A673 (cell line): ENCODE measurements around the gene FBN1. TPM values are rescaled to one million over a fixed set of nuclear protein-coding genes. Genes with fewer than 3 reads are reported as not detected.

Source experiments
- BruUV-seq: library from RNA; stranded (reverse); fragments of 400-500 nt; replicated peaks from 2 replicates; lab custom pipeline; 2021; lab: Mats Ljungman, UMichigan
- CTCF ChIA-PET: fragments of 300-600 bp; sonication (Branson Sonifier 250); formaldehyde crosslinking; loops from one replicate; lab custom pipeline; 2022; ENCODE audit warnings: antibody characterized with exemption; lab: Charles Lee
- POLR2A ChIA-PET: fragments of 300-600 bp; sonication (Branson Sonifier 250); formaldehyde crosslinking; loops from one replicate; lab custom pipeline; 2022; ENCODE audit warnings: antibody characterized with exemption; ENCODE audit not compliant: low non-redundant PET; lab: Charles Lee
- DNase-seq: peaks from one replicate; pipeline ENCODE4 v3.0.0-alpha.2; 2015; ENCODE audit warnings: low spot score
- H3K27ac ChIP-seq: fragments of 200-600 bp; sonication (generic); 2 replicates; pipeline ENCODE4 v1.5.1; 2016; ENCODE audit warnings: mixed run types, low read depth, mild to moderate bottlenecking, mixed read lengths, antibody characterized with exemption, low read length; ENCODE audit not compliant: poor library complexity, severe bottlenecking
- H3K27me3 ChIP-seq: fragments of 200-600 bp; sonication (generic); replicated peaks from 2 replicates; pipeline ENCODE4 v1.6.1; 2017; ENCODE audit warnings: mixed run types, low read depth, mild to moderate bottlenecking, mixed read lengths, antibody characterized with exemption, low read length; ENCODE audit not compliant: insufficient read depth, poor library complexity
- H3K36me3 ChIP-seq: fragments of 200-600 bp; sonication (generic); 2 replicates; pipeline ENCODE4 v1.6.1; 2016; ENCODE audit warnings: mixed run types, mild to moderate bottlenecking, mixed read lengths, antibody characterized with exemption, low read length; ENCODE audit not compliant: insufficient read depth, poor library complexity, severe bottlenecking
- H3K4me1 ChIP-seq: fragments of 200-600 bp; sonication (generic); 2 replicates; pipeline ENCODE4 v1.6.1; 2017; ENCODE audit warnings: mixed run types, mild to moderate bottlenecking, mixed read lengths, antibody characterized with exemption, low read length; ENCODE audit not compliant: insufficient read depth, poor library complexity, severe bottlenecking
- H3K4me3 ChIP-seq: fragments of 200-600 bp; sonication (generic); 2 replicates; pipeline ENCODE4 v1.5.1; 2016; ENCODE audit warnings: low read depth, mixed run types, mild to moderate bottlenecking, mixed read lengths, low read length; ENCODE audit not compliant: poor library complexity, severe bottlenecking
- H3K9me3 ChIP-seq: fragments of 200-600 bp; sonication (generic); 2 replicates; pipeline ENCODE4 v1.6.1; 2016; ENCODE audit warnings: mixed run types, low read depth, mild to moderate bottlenecking, mixed read lengths, antibody characterized with exemption, low read length; ENCODE audit not compliant: poor library complexity, severe bottlenecking
- CTCF ChIP-seq: fragments of 300-800, 200-600 bp; sonication (generic); conservative IDR thresholded peaks from 2 replicates; pipeline ENCODE4 v1.5.1; 2017; ENCODE audit warnings: low read depth, mild to moderate bottlenecking, antibody characterized with exemption, low read length, moderate library complexity, mixed read lengths
- EZH2 ChIP-seq: fragments of 200-600 bp; sonication (generic); IDR thresholded peaks from 2 replicates; pipeline ENCODE4 v1.6.1; 2017; ENCODE audit warnings: borderline replicate concordance, low read depth, mild to moderate bottlenecking, mixed read lengths, antibody characterized with exemption, low read length; ENCODE audit not compliant: poor library complexity, severe bottlenecking
- intact Hi-C: fragments of 100-400 bp; cut with micrococcal nuclease; formaldehyde crosslinking; loops from one replicate; pipeline ENCODE4 v1.10.0; 2022; ENCODE audit not compliant: unreplicated experiment
- total RNA-seq: library from RNA; stranded (reverse); gene quantifications from 2 replicates; pipeline ENCODE4 v1.2.3, GENCODE V29; 2021

Gene FBN1
- total RNA-seq, 1 experiment from 2014 or later = 25.4 TPM

GRCh38 chr15:48422401-48422800, 223.1 kb downstream of the FBN1 start:
- H3K27me3 ChIP-seq = no peaks in the 10 kb centered on the region
- TF ChIP-seq CTCF (no peak), EZH2 (no peak)
- CTCF ChIA-PET = no interaction called here
- POLR2A ChIA-PET = no interaction called here
- no peaks in the 10 kb centered on the region for H3K36me3 ChIP-seq
- H3K9me3 ChIP-seq = no peaks in the 10 kb centered on the region
- H3K4me1 ChIP-seq = peaks cover 13% of the 10 kb centered on the region
- H3K27ac ChIP-seq = no peak overlapping the region
- H3K4me3 ChIP-seq = no peak overlapping the region
- DNase-seq = no peak
- no TSS peak for BruUV-seq
- intact Hi-C loops = no loop called here

- TF ChIP-seq CTCF (no peak), EZH2 (no peak)
- Histone ChIP-seq H3K4me1 (peaks cover 13% of the 10 kb centered on the region), H3K4me3 (no peak overlapping the region), H3K27me3 (no peaks in the 10 kb centered on the region), H3K9me3 (no peaks in the 10 kb centered on the region), H3K27ac (no peak overlapping the region), H3K36me3 (no peaks in the 10 kb centered on the region)
- intact Hi-C loops = no loop called here
- ChIA-PET POLR2A (no interaction called here), CTCF (no interaction called here)
- DNase-seq = no peak
- no TSS peak for BruUV-seq
These were observed 224.1 kb downstream of the FBN1 start for GRCh38 chr15:48421362-48421761.

GRCh38 chr15:48419896-48420295, 225.6 kb downstream of the FBN1 start:
- Histone ChIP-seq H3K27me3 (no peaks in the 10 kb centered on the region), H3K4me3 (no peak overlapping the region), H3K4me1 (peaks cover 9% of the 10 kb centered on the region), H3K27ac (no peak overlapping the region), H3K36me3 (peaks cover 3% of the 10 kb centered on the region), H3K9me3 (no peaks in the 10 kb centered on the region)
- POLR2A ChIA-PET = no interaction called here
- no peak for DNase-seq
- intact Hi-C loops = no loop called here
- CTCF ChIA-PET = no interaction called here
- BruUV-seq = no TSS peak
- TF ChIP-seq EZH2 (no peak), CTCF (no peak)
